Natural killer cell (primary cell): Measurements from ENCODE around the gene MT1A. TPM values are rescaled to one million over a fixed set of nuclear protein-coding genes. Genes with fewer than 3 reads are reported as not detected.

Experiments
- ATAC-seq, 3 donors: fragments of 150-1000 bp in 2 of 3; fragments of 200-7000 bp in 1 of 3; cut with Tn5 transposase; 1 replicate in 1 of 3; 2 replicates in 2 of 3; pipeline ENCODE4 v1.10.0; 2021; ENCODE audit warnings: mild to moderate bottlenecking in 2 of 3, moderate library complexity in 2 of 3
- DNase-seq, 2 donors: peaks; one replicate each; pipeline versions ENCODE4 v3.0.0 to v3.0.0-alpha.2; 2013 to 2021; ENCODE audit warnings: mixed read lengths in 1 of 2
- H3K27ac ChIP-seq: one replicate; pipeline ENCODE4 v1.5.1; 2013; ENCODE audit warnings: mild to moderate bottlenecking, low read length
- H3K27me3 ChIP-seq: one replicate; pipeline ENCODE4 v1.6.1; 2013; ENCODE audit warnings: low read length; ENCODE audit not compliant: control insufficient read depth, insufficient read depth
- H3K36me3 ChIP-seq: one replicate; pipeline ENCODE4 v1.6.1; 2013; ENCODE audit warnings: low read length; ENCODE audit not compliant: control insufficient read depth, insufficient read depth
- H3K4me1 ChIP-seq: one replicate; pipeline ENCODE4 v1.6.1; 2013; ENCODE audit warnings: low read length; ENCODE audit not compliant: control insufficient read depth, insufficient read depth
- H3K4me3 ChIP-seq: one replicate; pipeline ENCODE4 v1.5.1; 2013; ENCODE audit warnings: low read length
- H3K9me3 ChIP-seq: one replicate; pipeline ENCODE4 v1.6.1; 2013; ENCODE audit warnings: low read length; ENCODE audit not compliant: control insufficient read depth, insufficient read depth
- H3K27ac Mint-ChIP-seq, 2 donors: one replicate each; pipeline ENCODE4 v1.8.0; 2022; ENCODE audit warnings: mild to moderate bottlenecking in 2 of 2, mixed read lengths in 2 of 2, moderate library complexity in 1 of 2
- H3K27me3 Mint-ChIP-seq, 2 donors: one replicate each; pipeline ENCODE4 v1.8.0; 2022; ENCODE audit warnings: low read depth in 2 of 2, mixed read lengths in 2 of 2
- H3K36me3 Mint-ChIP-seq: one replicate; pipeline ENCODE4 v1.8.0; 2022; ENCODE audit warnings: mixed read lengths
- H3K4me1 Mint-ChIP-seq, 2 donors: one replicate each; pipeline ENCODE4 v1.8.0; 2022; ENCODE audit warnings: mixed read lengths in 2 of 2
- H3K4me3 Mint-ChIP-seq: one replicate; pipeline ENCODE4 v1.8.0; 2022; ENCODE audit warnings: mild to moderate bottlenecking, moderate library complexity, mixed read lengths
- H3K9me3 Mint-ChIP-seq, 2 donors: one replicate each; pipeline ENCODE4 v1.8.0; 2022; ENCODE audit warnings: mixed read lengths in 2 of 2
- WGBS: methylation state at CpG from one replicate; pipeline ENCODE4 v1.1.7; 2013; ENCODE audit warnings: missing lambda C conversion rate; ENCODE audit not compliant: insufficient coverage; 5-methylcytosine and 5-hydroxymethylcytosine counted together
- intact Hi-C: fragments of 100-400 bp; cut with micrococcal nuclease; formaldehyde crosslinking; loops from one replicate; pipeline ENCODE4 v1.14.2; 2022
- total RNA-seq, 4 donors: library from RNA; stranded (reverse); fragments of 120-200 nt in 1 of 4; gene quantifications; one replicate each; pipeline versions ENCODE4 v1.2.3 to v1.2.4, GENCODE V29; 2013 to 2022
- TF ChIP-seq, protein P1 (sequence below): fragments of 200-600 bp; IDR thresholded peaks from one replicate; pipeline ENCODE4 v1.8.0; 2022; ENCODE audit warnings: antibody characterized with exemption

Gene MT1A
- total RNA-seq, 3 donors from 2014 or later (not counting 1 experiment from before 2014, with no cell fraction given) = not detected

DNA sequence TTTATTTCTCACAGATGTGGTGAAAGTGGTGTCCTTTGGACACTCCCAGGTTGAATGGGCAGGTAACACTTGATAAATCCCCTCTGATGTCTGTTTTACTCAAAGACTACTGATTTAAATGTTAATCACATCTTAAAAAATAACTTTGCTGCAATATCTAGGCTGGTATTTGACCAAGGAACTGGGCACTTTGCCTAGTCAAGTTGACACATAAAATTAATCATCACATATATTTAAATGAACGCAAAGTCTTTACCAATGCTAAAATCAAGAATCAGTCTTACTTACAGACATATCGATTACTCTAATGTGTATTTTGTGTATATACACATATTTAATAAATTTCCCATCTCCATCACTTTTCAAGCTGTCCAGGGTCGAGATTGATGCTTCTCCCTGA lies 23.1 kb upstream of the MT1A start:
- Histone ChIP-seq H3K4me1 (peaks cover 22% of the 10 kb centered on the region), H3K27me3 (peaks cover 10% of the 10 kb centered on the region), H3K36me3 (no peaks in the 10 kb centered on the region), H3K4me3 (no peak overlapping the region), H3K27ac (no peak overlapping the region), H3K9me3 (no peaks in the 10 kb centered on the region)
- intact Hi-C loops = no loop called here
- Mint-ChIP-seq H3K4me3 (no peak overlapping the region), H3K9me3 (no peaks in the 10 kb centered on the region), H3K36me3 (no peaks in the 10 kb centered on the region), H3K27me3 (peaks cover 19 to 28% of the 10 kb centered on the region in 2 donors), H3K27ac (no peak overlapping the region), H3K4me1 (peaks cover 12 to 22% of the 10 kb centered on the region in 2 donors)
- DNase-seq = no peak
- 100% methylated on average over 2 of the region's 3 CpGs for WGBS
- no peak for ATAC-seq
- TF ChIP-seq, protein P1, sequence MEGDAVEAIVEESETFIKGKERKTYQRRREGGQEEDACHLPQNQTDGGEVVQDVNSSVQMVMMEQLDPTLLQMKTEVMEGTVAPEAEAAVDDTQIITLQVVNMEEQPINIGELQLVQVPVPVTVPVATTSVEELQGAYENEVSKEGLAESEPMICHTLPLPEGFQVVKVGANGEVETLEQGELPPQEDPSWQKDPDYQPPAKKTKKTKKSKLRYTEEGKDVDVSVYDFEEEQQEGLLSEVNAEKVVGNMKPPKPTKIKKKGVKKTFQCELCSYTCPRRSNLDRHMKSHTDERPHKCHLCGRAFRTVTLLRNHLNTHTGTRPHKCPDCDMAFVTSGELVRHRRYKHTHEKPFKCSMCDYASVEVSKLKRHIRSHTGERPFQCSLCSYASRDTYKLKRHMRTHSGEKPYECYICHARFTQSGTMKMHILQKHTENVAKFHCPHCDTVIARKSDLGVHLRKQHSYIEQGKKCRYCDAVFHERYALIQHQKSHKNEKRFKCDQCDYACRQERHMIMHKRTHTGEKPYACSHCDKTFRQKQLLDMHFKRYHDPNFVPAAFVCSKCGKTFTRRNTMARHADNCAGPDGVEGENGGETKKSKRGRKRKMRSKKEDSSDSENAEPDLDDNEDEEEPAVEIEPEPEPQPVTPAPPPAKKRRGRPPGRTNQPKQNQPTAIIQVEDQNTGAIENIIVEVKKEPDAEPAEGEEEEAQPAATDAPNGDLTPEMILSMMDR = no peak

DNA sequence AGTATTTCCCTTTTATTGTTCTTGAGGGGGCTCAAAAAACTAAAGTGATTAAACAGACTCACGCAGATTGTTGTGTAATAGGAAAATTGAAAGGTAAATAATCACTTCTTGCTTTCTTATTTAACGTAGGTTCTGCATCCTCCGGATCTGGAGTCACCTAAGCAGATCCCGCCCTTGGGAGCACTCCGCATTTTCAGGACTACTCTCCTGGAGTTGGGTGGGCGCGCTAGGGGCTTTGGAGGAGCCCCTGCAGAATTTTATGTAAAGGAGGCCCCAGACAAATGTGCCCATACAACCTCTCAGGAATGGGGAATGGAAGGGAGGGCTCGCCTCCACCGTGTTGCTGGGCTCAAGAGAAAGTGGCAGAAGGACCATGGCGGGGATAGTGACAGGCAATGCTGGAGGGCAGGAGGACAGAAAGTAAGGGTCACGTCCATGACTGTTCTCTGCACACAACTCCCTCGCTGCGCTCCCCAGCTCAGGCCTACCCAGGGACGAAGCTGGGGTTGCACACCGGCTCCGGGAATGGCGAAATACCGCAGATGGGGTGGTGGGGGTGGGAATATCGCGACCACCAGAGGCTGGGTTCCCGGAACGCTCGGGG lies 21.8 kb upstream of the MT1A start:
- Mint-ChIP-seq H3K9me3 (no peaks in the 10 kb centered on the region), H3K27ac (no peak overlapping the region), H3K36me3 (no peaks in the 10 kb centered on the region), H3K4me1 (peaks cover 0 to 10% of the 10 kb centered on the region in 2 donors), H3K27me3 (peaks cover 19 to 32% of the 10 kb centered on the region in 2 donors), H3K4me3 (peak overlapping the region; percentile 59)
- peaks cover 11% of the 10 kb centered on the region for H3K4me1 ChIP-seq
- ATAC-seq (no peak), DNase-seq (no peak)
- no peak overlapping the region for H3K27ac ChIP-seq
- WGBS = 52% methylated on average over 23 of the region's 23 CpGs
- TF ChIP-seq, protein P1 = no peak
- H3K36me3 ChIP-seq = no peaks in the 10 kb centered on the region
- H3K4me3 ChIP-seq = no peak overlapping the region
- intact Hi-C loops = no loop called here
- H3K9me3 ChIP-seq = no peaks in the 10 kb centered on the region
- peaks cover 10% of the 10 kb centered on the region for H3K27me3 ChIP-seq

DNA sequence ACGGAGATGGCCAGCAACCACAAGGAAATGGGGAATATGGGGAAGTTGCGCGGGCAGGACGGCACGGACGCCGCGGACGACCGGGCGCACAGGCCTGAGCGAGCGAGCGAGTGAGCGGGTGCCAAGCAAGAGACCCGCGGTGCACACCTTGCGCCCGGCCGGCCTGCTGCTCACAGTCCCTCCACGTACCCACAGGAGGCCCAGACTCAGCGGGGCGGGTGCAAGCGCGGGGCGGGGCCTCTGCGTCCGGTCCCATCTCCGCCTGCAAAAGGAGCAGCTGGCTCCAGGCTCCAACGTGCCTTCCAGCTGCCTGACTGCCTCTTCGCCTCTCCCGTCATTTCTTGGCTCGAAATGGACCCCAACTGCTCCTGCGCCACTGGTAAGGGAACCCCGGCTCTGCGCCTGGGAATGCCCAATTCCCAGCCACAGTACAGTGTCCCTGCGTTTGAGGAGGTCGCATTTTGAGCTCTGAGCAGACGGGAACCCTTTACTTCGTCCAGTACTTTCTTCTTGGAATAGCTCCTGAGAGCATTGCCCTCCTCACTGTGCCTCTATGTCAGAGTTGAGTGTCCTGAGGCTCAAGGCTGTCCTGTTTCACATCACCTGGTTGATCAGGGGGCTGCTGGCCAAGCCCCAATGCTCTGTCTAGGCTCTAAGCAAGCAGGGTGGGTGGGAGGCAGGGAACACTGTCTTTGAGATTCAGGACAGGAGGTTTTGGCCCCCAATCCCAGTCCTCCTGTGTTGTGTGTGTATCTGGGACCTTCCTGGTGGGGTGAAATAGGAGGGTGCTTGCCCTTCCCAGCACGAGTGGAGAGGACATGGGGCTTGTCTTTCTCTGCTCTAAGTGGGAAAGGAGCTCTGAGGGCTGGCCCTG lies 21.0 kb upstream of the MT1A start:
- peaks cover 10% of the 10 kb centered on the region for H3K27me3 ChIP-seq
- H3K36me3 ChIP-seq = no peaks in the 10 kb centered on the region
- intact Hi-C loops = no loop called here
- TF ChIP-seq, protein P1 = no peak
- no peak overlapping the region for H3K27ac ChIP-seq
- peaks cover 19 to 37% of the 10 kb centered on the region in 2 donors for H3K27me3 Mint-ChIP-seq
- H3K9me3 Mint-ChIP-seq = no peaks in the 10 kb centered on the region
- no peak overlapping the region for H3K27ac Mint-ChIP-seq
- H3K9me3 ChIP-seq = no peaks in the 10 kb centered on the region
- H3K36me3 Mint-ChIP-seq = no peaks in the 10 kb centered on the region
- peak in 1 of 2 donors; percentile 70 for DNase-seq
- WGBS = 8% methylated on average over 41 of the region's 41 CpGs
- ATAC-seq = peak; percentile 53 to 90 (median 55)
- peaks cover 0 to 10% of the 10 kb centered on the region in 2 donors for H3K4me1 Mint-ChIP-seq
- H3K4me3 Mint-ChIP-seq = peak overlapping the region; percentile 31
- no peak overlapping the region for H3K4me3 ChIP-seq
- H3K4me1 ChIP-seq = peaks cover 11% of the 10 kb centered on the region
